ENCODE results near the gene HOXD13.

HOXD13 gene

GRCh38 chr2:176130957-176131847, 38.7 kb downstream of the HOXD13 start:
- no peak for DNase-seq

- DNase-seq = no peak
Measured at GRCh38 chr2:176131848-176132158, 39.3 kb downstream of the HOXD13 start.

DNA sequence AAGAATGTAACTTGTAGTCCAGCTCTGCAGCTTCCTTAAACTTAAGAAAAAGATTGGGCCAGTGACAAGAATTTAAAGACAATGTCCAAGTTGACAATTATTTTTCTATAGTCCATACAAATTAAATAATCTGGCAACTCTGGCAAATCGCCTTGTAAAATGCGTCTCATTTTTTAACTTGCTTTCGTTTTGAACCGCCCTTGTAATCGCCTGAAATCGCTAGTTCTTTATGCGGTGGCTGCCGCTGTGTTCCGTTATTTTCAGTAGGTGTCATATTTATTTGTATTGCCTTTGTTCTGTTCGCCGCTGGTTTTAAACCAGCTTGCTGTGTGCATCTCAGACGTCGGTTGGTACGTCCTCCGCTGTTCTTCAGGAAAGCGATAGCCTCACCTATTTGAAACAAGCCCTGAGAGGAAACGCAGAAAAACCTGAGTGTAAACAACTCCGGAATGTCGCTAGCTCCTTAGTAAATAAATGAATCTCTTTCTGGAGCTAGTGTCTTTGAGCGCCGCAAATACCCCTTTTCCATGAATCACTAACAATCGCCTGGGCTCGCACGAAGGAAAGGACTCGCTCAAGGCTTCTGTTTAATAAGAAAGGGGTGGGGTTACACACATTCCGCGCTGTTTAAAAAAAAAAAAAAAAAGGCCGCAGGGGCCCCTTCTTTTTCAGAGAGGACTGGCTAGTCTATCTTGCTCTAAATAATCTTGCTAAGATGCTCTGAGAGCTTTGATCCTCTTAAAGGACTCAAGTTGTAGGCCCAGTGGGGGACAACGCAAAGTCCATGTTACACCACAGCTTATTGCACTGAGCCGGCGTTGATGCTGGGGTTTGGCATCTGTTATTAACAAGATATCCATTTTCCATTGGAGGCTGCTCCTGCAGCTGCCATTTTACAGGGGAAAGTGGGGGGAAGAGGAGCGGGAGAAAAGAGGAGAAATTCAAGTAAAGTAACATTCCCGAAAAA, 40.0 kb downstream of the HOXD13 start:
- DNase-seq = no peak

- no peak for DNase-seq
Measured at GRCh38 chr2:176133389-176133788, 40.9 kb downstream of the HOXD13 start.

- DNase-seq = no peak
Measured at GRCh38 chr2:176134035-176134434, 41.5 kb downstream of the HOXD13 start.

GRCh38 chr2:176135035-176135440, 42.5 kb downstream of the HOXD13 start:
- no peak for DNase-seq

DNA sequence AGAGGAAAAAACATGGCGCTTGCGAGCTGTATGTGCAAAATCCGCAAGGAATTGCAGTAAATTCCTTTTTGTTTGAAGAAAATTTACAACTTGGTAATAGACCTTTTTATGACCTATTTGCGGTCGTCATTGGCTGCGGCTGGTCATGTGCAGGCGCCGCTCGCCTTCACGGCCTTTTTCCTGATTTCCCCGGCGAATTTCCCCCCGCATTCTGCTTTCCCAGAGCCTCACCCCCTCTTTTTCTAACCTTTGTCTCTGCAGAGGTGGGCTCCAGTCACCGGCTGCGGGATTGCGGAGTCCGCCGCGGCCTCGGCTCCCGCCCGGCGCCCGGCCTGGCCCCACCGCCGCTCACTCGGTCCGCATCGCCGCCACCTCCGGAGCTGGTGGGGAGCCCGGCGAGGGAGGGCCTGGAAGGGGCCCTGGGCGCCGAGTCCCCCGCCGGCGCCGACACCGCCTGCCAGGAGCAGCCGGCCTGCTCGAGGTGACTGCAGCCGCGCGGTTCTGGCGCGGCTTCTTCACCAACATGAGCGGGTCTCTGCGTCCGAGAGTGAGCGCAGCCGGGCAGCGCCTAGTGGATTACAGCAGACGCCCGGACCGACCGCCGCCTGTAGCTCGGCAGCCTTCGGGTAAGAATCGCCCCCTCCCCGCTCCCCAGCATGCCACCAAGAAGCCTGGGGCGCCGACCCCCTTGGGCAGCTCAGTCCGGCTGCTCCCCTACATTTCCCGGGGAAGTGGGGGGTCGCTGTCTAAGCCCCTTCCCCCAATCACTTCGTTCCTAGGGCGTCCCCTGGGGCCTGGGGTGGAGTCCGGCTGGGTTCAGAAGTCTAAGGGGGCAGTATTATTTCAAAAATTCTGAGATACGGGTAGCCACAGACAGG, 44.1 kb downstream of the HOXD13 start:
- no peak for DNase-seq

- no peak for DNase-seq
Measured at GRCh38 chr2:176137252-176137580, 44.7 kb downstream of the HOXD13 start.

GRCh38 chr2:176137906-176138305, 45.4 kb downstream of the HOXD13 start:
- no peak for DNase-seq

GRCh38 chr2:176138526-176138922, 46.0 kb downstream of the HOXD13 start:
- DNase-seq = no peak

DNA sequence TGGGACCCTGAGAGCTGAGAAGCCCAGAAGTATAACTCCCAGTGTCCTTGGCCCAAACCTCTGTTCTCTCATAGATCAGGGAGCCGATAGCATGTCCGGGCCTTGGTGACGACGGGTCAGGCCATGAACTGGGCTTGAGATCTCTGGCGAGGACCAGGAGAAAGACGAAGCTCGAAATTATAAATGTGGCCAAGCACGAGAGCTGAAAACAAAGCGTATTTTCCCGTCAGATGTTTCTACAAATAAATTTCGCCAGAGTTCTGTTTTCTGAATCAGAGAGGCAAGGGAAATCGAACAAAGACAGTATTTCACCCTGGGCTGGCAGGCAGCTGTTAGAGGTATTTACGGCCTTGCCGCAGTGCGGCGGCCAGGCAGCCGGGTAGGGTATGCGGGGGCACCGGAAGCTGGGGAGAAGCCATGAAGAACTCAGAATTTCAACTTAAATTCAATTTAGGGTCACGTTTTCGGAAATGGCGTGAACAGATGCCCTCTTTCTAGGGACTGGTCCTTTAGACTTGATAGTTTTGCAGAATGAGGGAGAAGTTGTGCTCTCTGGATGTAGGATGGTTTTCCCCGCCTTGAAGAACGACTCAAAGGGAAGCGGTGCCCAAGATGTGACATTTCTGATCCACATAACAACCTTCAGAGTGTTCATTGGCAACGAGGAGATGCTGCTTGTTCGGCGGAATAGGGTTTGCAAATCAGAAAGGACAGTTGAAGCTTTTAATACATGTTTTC, 46.6 kb downstream of the HOXD13 start:
- DNase-seq = no peak

GRCh38 chr2:176139661-176140512, 47.4 kb downstream of the HOXD13 start:
- peak in 2 of 56 donors; percentile 1 to 6 for DNase-seq

GRCh38 chr2:176140513-176141317, 48.2 kb downstream of the HOXD13 start:
- peak in 46 of 56 donors; percentile 6 to 81 (median 52) for DNase-seq

GRCh38 chr2:176142281-176142680, 49.8 kb downstream of the HOXD13 start:
- DNase-seq = no peak
